Breast epithelium (tissue), 4 donors: ENCODE results near the gene POLR1E. TPM values are rescaled to one million over a fixed set of nuclear protein-coding genes. Genes with fewer than 3 reads are reported as not detected.

Experiments used
- DNase-seq, 2 donors: peaks; one replicate each; pipeline ENCODE4 v3.0.0-alpha.2; 2019; ENCODE audit warnings: low spot score in 2 of 2
- H3K27ac ChIP-seq, 2 donors: fragments of 200-600 bp; sonication (generic) in 1 of 2; one replicate each; pipeline ENCODE4 v1.5.1; 2016 to 2019; ENCODE audit warnings: mild to moderate bottlenecking in 1 of 2
- H3K27me3 ChIP-seq, 2 donors: fragments of 200-600 bp; sonication (generic) in 1 of 2; one replicate each; pipeline versions ENCODE4 v1.5.1 to v1.6.0; 2017 to 2019; ENCODE audit warnings: control low read depth in 1 of 2, mild to moderate bottlenecking in 1 of 2
- H3K36me3 ChIP-seq: fragments of 200-600 bp; one replicate; pipeline ENCODE4 v1.5.1; 2019
- H3K4me1 ChIP-seq, 2 donors: fragments of 200-600 bp; sonication (generic); one replicate each; pipeline ENCODE4 v1.5.1; 2016 to 2019; ENCODE audit warnings: control low read depth in 1 of 2
- H3K4me3 ChIP-seq, 3 donors: fragments of 200-600 bp; sonication (generic); 1 replicate in 2 of 3; 2 replicates in 1 of 3; pipeline ENCODE4 v1.5.1; 2016 to 2019; ENCODE audit warnings: mild to moderate bottlenecking in 3 of 3, moderate library complexity in 2 of 3
- H3K9me3 ChIP-seq, 2 donors: fragments of 200-600 bp; sonication (generic) in 1 of 2; one replicate each; pipeline ENCODE4 v1.5.1; 2016 to 2019; ENCODE audit warnings: control low read depth in 1 of 2
- POLR2A ChIP-seq: fragments of 450-650 bp; IDR thresholded peaks from one replicate; pipeline ENCODE4 v1.6.1; 2016; ENCODE audit warnings: antibody characterized with exemption, mild to moderate bottlenecking, moderate library complexity
- POLR2AphosphoS5 ChIP-seq, 3 donors: sonication (generic); formaldehyde crosslinking; IDR thresholded peaks; one replicate each; pipeline ENCODE4 v1.6.1; 2017; ENCODE audit warnings: antibody characterized with exemption in 3 of 3
- intact Hi-C: fragments of 100-400 bp; cut with DNase I; formaldehyde crosslinking; loops from one replicate; pipeline ENCODE4 v1.15.1; 2023; ENCODE audit warnings: low total_unique reads
- total RNA-seq, 3 donors: library from RNA; depleted of rRNA; stranded (reverse); fragments of >200 nt; gene quantifications; one replicate each; pipeline ENCODE4 v1.1.0, GENCODE V29; 2016
- TF ChIP-seq, protein P1 (sequence below), 3 donors: fragments of 450-650 bp; IDR thresholded peaks; one replicate each; pipeline ENCODE4 v1.5.1; 2016 to 2017; ENCODE audit warnings: antibody characterized with exemption in 3 of 3, mild to moderate bottlenecking in 3 of 3, moderate library complexity in 3 of 3

POLR1E gene
- total RNA-seq, 3 donors from 2014 or later, result 28.8 to 33.9 (median 30.8) TPM

DNA sequence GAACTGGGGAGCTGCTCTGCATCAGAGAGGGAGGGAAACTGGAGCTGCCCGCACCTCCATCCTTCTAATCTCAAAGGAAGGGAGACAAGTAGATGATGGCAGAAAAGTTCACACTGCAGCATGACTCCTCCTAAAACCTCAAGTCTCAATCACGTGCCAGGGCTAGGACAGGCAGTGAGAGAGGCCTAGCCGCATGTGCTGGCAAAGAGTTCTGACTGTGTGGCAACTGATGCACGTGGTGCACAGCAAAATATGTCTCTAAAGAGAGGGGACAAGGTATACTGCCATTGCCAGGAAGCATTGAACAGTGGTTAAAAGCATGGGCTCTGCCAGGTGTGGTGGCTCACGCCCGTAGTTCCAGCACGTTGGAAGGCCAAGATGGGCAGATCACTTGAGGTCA is 52.4 kb downstream of the POLR1E start:
- Histone ChIP-seq H3K36me3 (no peaks in the 10 kb centered on the region), H3K27ac (no peak overlapping the region), H3K27me3 (no peaks in the 10 kb centered on the region), H3K4me1 (no peaks in the 10 kb centered on the region), H3K4me3 (no peak overlapping the region), H3K9me3 (no peaks in the 10 kb centered on the region)
- DNase-seq, result no peak
- TF ChIP-seq POLR2AphosphoS5 (IDR thresholded peaks at IDR 0.05), result no peak
- no peak for TF ChIP-seq POLR2A
- TF ChIP-seq, protein P1, sequence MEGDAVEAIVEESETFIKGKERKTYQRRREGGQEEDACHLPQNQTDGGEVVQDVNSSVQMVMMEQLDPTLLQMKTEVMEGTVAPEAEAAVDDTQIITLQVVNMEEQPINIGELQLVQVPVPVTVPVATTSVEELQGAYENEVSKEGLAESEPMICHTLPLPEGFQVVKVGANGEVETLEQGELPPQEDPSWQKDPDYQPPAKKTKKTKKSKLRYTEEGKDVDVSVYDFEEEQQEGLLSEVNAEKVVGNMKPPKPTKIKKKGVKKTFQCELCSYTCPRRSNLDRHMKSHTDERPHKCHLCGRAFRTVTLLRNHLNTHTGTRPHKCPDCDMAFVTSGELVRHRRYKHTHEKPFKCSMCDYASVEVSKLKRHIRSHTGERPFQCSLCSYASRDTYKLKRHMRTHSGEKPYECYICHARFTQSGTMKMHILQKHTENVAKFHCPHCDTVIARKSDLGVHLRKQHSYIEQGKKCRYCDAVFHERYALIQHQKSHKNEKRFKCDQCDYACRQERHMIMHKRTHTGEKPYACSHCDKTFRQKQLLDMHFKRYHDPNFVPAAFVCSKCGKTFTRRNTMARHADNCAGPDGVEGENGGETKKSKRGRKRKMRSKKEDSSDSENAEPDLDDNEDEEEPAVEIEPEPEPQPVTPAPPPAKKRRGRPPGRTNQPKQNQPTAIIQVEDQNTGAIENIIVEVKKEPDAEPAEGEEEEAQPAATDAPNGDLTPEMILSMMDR (IDR thresholded peaks at IDR 0.05), result no peak
- intact Hi-C loops, result no loop called here

DNA sequence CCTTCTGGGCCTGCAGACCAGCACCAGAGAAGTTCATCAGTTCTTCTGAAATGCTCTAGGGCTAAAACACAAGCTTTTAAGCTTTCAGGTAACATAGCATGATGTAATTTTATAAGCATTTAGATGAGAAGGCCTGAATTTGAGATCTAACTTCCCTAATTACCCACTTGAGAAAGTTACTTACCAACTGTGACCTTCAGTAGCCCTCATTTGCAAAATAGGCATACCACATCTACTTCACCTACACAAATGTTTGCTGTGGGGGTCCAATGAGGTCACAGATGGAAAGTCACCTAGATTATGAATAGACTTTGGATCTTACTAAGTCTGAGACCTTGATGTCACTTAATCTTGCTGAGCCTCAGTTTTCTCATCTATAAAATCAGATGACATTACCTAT is 53.9 kb downstream of the POLR1E start:
- Histone ChIP-seq H3K9me3 (no peaks in the 10 kb centered on the region), H3K36me3 (no peaks in the 10 kb centered on the region), H3K27me3 (no peaks in the 10 kb centered on the region), H3K27ac (no peak overlapping the region), H3K4me3 (no peak overlapping the region), H3K4me1 (no peaks in the 10 kb centered on the region)
- no peak for TF ChIP-seq POLR2A
- TF ChIP-seq POLR2AphosphoS5 (IDR thresholded peaks at IDR 0.05), result no peak
- TF ChIP-seq, protein P1 (IDR thresholded peaks at IDR 0.05), result no peak
- DNase-seq, result no peak
- intact Hi-C loops, result no loop called here

DNA sequence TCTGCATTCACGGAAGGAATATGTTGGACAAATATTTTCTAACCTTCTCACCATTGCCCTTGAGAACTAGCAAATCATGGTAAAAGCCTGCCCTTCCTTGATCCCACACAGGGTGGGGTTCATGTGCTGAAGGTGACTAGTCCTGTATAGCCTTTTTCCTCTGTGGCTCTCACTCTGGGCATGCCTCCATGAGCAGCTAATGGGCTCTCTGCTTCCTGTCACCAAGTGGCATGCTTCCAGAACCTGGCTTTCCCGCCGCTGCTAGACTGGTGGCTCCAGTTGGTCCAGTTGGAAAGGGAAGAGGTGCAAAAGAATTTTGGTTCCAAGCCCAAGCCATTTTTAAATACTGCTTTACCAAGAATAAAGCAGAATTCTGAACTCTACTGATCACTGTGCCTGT is 54.9 kb downstream of the POLR1E start:
- Histone ChIP-seq H3K36me3 (no peaks in the 10 kb centered on the region), H3K27me3 (no peaks in the 10 kb centered on the region), H3K9me3 (no peaks in the 10 kb centered on the region), H3K4me3 (no peak overlapping the region), H3K27ac (peak overlapping the region; percentile 26 to 43), H3K4me1 (no peaks in the 10 kb centered on the region)
- intact Hi-C loops, result no loop called here
- peak; percentile 64 to 70 for DNase-seq
- no peak for TF ChIP-seq POLR2A
- TF ChIP-seq POLR2AphosphoS5 (IDR thresholded peaks at IDR 0.05), result no peak
- TF ChIP-seq, protein P1 (IDR thresholded peaks at IDR 0.05), result no peak

GRCh38 chr9:37541465-37541864 is 55.7 kb downstream of the POLR1E start:
- Histone ChIP-seq H3K27me3 (no peaks in the 10 kb centered on the region), H3K4me3 (no peak overlapping the region), H3K4me1 (no peaks in the 10 kb centered on the region), H3K9me3 (no peaks in the 10 kb centered on the region), H3K36me3 (no peaks in the 10 kb centered on the region), H3K27ac (peak overlapping the region; percentile 28 to 33)
- TF ChIP-seq POLR2AphosphoS5 (IDR thresholded peaks at IDR 0.05) (no peak), POLR2A (no peak)
- TF ChIP-seq, protein P1 (IDR thresholded peaks at IDR 0.05), result no peak
- DNase-seq, result no peak
- intact Hi-C loops, result no loop called here

- Histone ChIP-seq H3K27ac (no peak overlapping the region), H3K36me3 (no peaks in the 10 kb centered on the region), H3K9me3 (no peaks in the 10 kb centered on the region), H3K27me3 (no peaks in the 10 kb centered on the region), H3K4me3 (no peak overlapping the region), H3K4me1 (no peaks in the 10 kb centered on the region)
- TF ChIP-seq POLR2A (no peak), POLR2AphosphoS5 (IDR thresholded peaks at IDR 0.05) (no peak)
- TF ChIP-seq, protein P1 (IDR thresholded peaks at IDR 0.05), result no peak
- intact Hi-C loops, result loop anchor here (2.0 kb wide), 1 partner anchor 44 kb away; no protein-coding TSS in a partner anchor
- no peak for DNase-seq
Measured at GRCh38 chr9:37542488-37542887, 56.7 kb downstream of the POLR1E start.
